LHCN-M2 (cell line): ENCODE data around the gene NTM. TPM values are rescaled to one million over a fixed set of nuclear protein-coding genes. Genes with fewer than 3 reads are reported as not detected.
A peak's percentile ranks its signal among the peaks of the same experiment; 100 is the strongest.
"Not testable (repeated sequence)": the region's sequence is repeated elsewhere in the genome, so short reads cannot be mapped to it uniquely, and the experiment has no call there.

ENCODE experiments used
- DNase-seq: peaks from one replicate; pipeline ENCODE4 v3.0.0-alpha.2; 2012; ENCODE audit warnings: low read depth
- total RNA-seq: library from RNA; depleted of rRNA; stranded (reverse); fragments of >200 nt; gene quantifications from 2 replicates; pipeline ENCODE4 v1.2.3, GENCODE V29; 2014

The NTM gene
- total RNA-seq, 1 experiment from 2014 or later, result 45.6 TPM

DNA sequence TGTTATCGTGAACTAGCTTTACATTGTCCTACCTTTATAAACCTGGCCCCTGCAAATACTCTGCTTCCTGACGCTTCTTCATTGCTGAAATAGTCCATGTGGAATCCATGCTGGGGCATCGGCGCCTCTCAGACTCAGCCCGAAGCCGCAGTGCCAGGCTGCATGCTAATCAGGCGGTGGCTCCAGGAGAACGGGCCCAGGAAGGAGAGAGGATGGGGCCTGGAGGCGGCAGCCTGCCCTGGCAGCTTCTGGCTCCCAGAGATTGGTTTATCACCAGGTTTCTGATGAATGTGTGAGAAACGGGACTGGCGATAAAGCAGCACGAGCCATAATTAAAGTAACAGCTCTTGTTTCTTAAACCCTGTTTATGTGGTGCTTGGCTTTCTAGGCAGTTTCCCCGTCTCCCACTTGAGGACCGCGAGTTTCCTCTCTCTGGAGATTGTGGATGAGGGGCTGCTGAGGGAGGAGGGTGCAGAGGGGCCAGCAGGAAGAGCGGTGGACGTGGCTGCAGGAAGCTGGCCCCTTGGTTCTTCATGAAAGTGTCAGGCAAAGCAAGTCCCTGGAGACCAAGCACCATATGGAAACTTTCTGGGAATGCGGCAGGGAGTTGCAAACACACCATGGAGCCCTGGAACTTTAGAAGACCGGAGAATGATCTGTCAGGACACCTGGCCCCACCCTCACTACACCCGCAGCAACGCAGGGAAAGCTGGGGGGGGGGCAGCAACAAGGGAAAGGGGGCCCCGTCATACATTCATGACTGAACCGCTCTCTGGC is 93.4 kb downstream of the NTM start:
- DNase-seq, result no peak

DNA sequence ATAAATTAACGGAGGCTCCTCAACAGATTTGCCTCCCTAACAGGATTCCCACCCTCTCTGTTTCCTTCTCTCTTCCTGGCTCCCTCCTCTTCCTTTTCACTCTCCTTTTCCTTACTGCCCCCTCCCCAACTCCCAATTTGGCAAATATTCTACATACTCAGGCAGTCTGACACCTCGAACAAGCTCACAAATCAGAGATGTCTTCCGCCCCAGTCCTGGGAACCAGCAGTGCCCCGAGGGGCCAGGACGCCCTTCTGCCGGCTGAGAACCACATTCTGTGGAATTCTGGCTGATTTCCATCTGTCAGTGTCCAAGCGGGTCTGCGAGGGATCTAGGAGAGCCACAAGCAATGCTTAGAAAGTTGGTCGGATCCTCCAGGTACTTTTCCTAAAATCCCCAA is 94.0 kb downstream of the NTM start:
- DNase-seq, result no peak

DNA sequence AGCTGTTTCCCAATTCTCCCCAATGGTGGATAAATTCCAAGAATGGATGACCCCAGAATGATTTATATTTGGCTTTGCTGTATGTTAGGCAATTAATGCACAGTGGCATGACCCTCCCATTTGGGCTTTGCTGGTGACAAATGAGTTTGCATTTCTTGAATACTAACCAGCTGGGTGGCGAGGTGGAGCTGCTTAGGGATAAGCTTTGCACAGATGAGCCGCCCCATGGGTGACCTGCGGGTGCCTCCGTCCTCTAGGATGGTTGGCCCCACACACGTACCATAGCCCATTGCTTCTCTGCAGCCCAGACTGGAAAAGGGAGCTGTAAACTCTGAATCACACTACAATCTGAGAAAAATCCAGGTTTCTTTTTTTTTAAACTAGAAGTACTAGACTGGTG is 94.6 kb downstream of the NTM start:
- no peak for DNase-seq

DNA sequence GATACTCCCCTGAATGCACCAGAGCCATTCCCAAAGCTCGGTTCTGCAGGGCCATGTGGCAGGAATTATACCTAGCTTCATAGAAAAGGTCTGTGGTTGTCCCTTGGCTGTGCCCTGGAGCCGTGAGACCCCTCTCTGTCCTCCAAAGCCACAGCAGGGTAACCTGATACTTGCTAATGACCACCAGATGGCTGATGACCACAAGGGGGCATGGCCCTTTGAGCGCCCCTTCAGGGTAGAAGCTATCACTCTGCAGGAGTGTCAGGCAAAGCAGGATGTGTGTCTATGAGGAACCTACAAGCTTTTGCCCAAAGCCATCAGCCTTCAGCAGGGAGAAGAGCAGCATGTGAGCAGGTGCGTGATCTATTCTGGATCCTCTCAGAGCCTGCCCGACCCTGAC is 95.3 kb downstream of the NTM start:
- DNase-seq, result no peak

DNA sequence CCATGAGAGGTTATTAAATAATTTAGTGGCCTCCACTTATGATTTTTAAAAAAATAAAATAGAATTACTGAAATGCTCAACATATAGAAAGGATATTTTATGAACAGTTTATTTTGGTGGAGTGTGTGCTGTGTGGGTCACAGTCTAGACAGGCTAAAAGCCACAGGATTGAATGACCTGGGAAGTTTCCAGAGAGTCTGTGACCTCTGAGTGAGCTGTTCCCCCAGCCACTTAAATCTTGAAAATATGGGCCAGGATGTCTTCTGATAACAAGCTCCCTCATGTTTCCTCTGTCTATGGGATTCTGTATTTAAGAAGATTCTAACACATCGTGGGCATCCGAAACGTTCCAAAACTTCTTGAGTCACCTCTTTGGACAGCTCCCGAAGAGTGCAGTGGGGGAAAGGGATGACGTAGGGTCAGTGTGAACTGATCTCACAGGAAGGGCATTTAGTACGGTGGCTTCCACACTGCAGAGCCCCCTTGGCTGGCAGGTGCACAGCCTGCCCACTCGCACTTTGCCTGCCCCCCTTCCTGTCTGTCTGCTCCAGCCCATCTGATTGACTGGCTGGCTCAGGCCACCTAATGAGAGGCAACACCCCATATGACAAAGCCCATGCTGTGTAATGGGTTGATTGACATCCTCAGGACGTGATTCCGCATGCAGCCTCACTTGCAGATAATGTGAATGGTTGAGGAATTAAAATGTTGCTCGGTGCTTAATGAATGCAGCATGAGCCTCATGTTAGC is 97.4 kb downstream of the NTM start:
- no peak for DNase-seq

DNA sequence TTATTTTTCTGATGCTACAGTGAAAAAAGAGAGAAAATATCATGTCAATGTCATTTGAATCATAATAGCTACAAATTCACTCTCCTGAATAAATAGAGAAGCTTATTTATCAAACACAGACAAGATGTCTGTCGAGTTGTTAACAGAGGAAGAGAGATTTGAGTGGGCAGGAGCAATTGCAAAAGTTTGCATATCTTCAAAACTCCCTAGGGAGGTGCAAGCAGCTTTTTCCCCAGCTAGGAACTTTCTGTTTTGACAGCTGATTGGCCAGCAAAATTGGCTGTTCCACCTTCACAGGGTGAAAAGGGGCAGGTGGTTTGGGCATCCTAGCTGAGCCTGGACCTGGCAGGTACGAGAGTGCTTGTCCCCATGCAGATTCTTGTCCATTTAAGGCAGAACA is 98.2 kb downstream of the NTM start:
- DNase-seq, result no peak

DNA sequence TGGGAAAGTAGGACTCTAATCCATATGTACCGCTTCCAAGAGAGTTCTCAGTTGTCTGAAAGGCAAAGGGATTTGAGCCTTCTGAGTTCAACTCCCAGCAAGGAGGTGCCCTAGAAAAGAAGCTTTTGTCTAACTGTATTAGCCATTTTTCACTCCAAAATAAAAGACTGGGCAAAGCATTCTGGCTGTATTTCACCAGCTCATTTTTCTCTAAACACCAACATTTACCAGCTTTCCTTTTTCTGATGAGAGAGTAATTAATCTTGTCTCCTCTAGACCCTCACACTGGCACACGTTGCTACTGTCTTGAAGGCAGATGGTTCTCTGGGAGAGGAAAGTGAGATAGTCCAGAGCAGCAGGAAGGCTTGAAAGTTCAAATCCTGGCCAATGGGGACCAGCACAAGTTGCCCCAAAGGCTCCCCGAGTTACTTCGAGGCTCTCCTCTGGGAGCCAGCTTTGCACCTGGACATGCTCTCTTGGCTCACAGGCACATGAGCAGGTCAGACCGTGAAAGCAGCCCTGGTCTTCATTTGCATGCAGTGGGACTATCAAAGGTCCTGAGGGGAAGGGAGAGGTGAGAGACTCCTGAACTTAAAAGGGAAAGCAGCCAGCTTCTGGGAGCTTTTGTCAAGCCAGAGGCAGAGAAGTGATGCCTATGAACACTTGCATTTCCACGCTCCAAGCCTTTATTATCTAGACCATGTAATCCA is 100.0 kb downstream of the NTM start:
- DNase-seq, result no peak

DNA sequence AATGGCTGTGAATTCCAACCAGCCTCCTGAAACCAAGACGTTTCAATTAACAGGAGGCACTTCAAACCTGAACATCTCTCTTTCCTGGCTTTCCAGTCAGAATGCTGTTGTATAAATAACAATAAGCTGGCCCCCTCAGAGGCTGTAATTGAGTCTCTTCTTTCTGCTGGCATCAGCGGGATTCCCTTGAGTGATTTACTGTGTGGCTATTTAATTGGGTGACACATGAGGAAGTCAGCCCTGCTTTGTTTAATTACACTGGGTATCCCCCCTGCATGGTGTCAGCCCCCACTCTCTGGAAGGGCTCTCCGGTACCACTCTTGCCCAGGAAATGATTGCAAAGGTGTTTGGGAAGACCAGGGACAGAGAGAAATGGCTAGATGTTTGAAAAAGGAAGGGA is 101.6 kb downstream of the NTM start:
- DNase-seq, result no peak

DNA sequence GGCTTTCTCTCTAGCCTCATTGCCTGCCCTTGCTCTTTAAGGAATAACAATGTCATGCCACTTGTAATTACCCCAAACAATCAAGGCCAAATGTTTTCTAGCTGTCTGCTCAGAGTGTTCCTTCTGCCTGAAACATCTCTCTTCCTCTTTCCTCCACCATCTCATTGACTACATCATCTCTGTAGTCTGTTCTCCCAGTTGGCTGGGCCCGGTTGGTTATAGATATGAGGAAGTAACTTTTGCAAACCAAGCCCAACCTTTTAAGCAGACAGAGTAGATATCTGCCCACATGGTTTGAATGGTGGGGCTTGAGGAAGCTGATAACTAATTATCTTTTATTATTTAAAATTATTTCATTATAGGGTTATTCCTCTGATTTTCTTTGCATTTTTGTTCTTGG is 104.5 kb downstream of the NTM start:
- no peak for DNase-seq

DNA sequence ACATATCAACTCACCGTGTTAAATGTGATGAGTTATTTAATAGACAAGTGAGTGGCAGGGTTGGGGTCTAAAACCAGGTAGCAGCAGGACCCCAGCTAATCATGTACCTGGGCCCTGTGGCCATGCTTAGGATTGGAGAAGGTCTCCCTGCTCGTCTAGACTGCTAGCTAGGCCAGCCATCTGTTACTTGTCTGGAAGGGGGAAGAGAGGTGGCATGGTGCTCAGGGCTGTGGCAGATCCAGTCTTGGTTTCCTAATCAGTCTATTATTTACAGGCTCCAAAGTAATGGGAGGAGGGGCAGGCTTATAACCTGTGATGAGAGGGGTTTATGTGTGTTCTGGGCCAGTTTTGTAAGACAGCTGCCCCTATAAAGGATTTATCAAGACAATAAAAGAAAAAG is 105.9 kb downstream of the NTM start:
- DNase-seq, result no peak

DNA sequence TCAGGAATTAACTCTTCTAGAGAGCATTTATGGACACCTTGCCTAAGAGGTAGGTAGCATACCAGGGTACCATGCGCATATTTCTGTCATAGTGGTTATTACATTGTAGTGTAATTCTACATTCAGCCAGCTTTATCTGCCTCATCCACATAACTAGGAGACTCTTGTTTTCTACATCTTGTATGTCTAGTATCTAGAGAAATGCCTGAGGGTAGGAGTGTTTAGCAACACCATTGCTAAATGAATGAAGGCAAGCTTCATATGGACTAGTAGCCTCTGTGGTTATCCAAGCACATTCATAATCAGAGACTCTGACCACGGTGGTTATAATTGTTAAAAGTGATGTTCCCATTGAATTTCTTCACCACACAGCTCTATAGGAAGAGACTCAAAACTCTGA is 107.9 kb downstream of the NTM start:
- no peak for DNase-seq

DNA sequence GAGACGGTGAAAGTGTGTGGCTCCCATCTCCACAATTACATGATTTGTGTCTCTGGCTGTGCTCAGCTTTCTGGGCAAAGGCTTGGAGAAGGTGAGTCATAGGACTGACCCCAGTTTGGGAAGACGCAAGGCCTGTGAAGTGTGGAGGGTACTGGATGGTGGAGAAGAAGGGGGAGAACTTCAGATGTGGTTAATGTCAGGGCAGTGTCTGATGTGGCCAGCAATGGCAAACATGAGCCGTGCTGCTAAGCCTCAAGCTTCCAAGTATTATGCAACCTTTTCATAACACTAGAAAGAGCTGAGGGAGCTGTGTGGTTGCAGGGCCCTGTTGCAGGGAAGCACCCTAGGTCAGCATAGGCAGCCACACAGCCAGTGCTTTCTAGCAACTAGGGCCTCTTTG is 110.9 kb downstream of the NTM start:
- DNase-seq, result no peak

DNA sequence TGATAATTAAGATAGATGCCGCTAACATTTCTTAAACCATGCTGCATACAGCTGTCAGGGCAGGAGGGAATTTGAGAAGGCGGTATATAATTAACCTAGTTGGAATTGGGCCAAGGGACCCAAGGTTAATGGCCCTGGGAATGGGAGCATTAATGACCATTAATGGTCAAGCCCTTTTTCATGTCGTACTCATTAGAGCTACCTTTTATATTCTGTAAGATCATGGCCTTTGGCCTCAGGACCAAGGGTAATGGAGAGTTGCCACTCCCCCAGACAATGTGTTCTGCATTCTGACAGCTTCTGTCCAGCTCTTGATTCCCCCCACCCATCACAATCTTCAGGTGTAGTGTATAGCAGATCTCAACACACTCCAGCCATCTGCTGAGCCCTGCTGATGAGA is 111.6 kb downstream of the NTM start:
- DNase-seq, result no peak

DNA sequence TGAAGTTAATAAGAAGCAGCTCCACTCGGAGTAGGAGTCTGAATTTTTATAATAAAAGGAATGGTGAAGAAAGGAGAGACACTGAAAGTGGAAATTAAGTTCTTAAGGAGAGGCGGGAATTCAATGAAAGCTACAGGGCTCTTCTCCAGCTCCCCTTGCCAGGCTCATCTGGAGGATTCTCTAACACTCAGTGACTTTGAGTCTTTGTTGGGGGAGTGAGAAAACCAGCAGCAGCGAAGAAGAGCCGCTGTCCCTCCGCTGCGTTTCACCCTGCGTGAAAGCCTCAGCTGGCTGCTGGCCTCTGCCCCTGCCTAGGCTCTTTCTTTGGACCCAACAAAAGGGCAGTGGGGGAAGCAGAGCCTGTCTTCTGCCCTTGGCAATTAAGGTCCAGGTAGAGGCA is 113.0 kb downstream of the NTM start:
- DNase-seq, result no peak

DNA sequence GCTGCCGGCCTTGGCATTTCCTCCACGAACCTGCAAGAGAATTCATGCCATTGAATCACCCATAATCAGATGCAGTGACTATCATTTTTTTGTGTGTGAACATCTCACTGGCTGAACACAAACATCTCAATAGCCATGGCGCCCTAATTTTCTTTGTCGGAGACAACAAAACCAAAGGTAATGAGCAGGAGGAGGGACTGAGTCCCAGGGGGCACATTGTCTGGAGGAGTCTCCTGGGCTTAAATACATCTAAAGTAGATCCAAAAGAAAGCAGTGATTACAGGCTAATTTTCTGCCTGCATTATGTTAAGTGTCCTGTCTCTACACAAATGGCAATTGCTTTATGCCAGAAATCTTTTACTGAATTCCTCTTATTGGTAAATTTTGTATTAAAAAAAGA is 113.5 kb downstream of the NTM start:
- no peak for DNase-seq

DNA sequence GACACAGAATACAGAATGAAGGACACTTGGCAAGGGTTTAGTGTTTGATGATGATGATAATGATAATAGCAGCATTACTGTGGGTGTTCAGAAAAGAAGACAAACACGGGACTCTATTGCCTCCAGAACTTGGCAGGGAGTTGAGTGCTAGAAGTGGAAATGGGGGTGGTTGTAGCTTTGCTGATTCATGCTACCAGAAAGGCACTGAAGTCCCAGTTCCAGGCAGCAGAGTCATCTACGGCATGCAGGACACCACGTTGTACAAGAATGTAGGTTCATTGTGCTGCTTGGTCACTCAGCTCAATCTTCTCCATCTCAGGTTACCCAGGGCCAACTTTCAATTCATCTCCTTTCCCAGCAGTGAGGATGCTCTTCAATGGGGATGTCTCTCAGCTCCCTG is 115.7 kb downstream of the NTM start:
- no peak for DNase-seq

DNA sequence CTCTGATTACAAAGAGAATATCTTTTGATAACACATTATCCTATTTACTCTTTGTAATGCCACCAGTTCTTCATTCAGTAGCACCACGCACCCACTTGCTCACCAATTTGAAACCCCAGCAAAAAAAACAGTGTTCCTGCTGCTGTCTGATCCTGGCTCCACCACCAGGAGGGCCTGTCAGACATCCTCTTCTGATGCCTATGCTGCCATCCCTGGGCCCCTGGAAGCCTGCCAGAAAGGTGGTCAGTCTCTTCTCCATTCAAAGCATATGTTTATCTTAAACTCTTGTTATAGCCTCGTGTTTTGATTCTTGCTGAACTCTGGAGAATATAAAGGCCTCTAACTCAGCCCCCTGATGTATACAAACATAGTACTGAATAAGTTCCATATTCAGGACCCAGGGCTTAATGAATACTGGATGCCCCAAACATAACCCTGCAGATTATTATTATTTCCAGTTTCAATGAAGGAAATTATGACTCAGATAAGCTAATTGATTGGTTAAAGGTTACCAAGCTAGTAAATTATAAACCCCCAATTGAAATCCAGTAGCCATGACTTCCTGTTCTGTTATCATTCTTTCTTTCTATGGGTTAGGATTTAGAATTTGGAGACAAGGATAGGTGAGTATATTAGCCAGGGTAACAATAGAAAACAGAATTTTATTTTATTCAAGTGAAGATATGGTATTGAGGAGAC is 116.7 kb downstream of the NTM start:
- DNase-seq, result no peak

DNA sequence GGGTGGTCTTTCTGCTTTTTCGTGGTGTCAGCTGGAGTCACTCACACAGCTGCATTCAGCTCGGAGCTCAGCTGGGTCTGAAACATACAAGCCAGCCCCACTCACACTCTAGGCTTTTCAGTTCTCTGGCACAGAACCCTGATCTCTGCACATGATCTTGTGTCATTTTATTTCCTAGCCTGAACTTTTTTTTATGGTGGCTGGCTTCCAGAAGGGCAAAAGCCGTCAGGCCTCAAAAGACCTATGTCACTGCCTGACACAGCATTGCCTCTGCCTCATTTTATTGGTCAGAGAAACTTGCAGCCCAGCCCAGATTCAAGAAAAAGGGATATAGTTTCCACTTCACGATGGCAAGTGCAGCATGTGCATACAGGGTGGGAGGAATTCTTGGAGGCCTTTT is 117.8 kb downstream of the NTM start:
- DNase-seq, result no peak

DNA sequence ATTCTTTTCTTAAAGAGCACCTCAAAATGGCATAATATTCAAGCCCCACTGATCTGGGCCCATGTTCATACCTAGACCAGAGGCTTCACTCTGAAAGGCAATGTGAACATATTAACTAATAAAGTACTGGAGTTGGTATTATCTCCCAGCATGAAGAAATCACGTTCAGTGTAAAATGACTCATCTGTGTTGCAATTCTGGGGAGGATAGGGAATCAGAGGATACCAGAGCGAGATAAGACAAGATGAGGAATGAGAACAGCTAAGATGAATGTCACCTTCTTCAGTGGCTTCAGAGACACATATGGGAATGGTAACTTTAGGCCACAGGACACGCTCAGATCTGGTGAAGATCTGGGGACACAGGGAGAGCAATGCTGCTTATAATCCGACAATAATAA is 121.1 kb downstream of the NTM start:
- peak; percentile 29 for DNase-seq

DNA sequence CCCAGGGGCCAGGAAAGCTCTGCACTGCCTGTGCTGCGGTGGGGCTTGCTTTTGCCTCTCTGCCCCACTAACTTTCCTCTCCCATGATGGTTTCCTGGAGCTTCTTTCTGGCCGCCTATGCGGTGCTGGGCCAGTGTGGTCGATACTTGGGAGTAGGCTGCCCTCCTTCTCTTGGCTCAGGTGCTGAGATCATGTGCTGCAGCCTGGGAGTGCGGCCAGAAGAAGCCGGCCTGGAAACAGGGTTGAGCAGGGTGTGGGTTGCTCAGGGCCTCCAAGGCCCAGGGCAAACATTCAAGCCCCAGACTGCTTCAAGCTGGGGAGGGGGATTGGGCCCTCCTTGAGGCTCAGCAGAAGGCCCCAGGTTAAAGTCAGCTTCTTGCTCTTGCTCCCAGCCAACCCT is 125.0 kb downstream of the NTM start:
- DNase-seq, result no peak

DNA sequence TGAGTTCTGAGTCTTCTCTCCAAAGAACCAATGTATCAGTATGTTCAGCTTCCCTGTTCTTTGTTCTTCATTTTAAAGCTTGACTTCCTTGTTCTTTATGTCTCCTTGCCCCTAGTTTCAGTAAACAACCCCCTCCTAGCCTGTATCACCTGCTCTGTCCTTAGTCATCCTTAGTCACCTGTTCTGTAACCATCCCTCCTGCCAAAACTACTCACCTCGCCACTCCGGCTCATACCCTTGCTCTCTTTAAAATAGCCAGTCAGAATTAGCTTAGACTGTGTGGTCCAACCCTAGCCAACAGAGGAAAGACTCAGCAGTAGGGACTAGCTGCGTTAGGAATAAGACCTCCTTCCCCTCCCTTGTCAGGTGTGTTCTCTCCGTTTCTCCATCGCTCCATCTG is 127.3 kb downstream of the NTM start:
- DNase-seq, result not testable (repeated sequence)

DNA sequence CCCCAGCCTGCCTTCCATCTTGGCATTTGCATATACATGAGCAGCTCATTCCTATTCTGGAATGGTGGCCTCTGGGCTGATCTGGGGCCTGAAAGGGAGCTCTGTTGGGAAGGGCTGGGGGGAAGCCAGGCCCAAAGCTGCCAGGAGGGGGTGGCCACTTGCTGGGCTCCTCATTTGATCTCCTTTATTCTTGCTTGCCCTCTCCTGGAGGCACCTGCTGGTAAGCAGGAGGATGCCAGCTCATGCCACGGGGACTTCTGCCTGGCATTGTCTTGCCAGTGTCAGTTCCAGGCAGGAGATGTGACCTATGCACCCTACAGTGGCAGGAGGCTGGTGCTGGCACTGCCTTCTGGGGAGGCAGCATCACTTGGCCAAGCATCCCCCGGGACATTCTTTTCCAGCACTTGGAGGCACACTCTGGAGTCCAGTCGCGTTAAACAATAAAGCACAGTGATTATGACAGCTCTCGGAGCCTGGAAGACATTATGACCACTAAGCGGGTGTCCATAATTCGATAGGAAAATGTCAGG is 128.3 kb downstream of the NTM start:
- DNase-seq, result no peak
